Uterus (tissue), 2 donors: ENCODE results near the gene NID2.

ENCODE experiments used
- CTCF ChIP-seq, 4 experiments: fragments of 200-600 bp in 2 of 4; fragments of 450-650 bp in 2 of 4; sonication (generic) in 2 of 4; IDR thresholded peaks; one replicate each; pipeline ENCODE4 v1.5.1; 2016 to 2019; ENCODE audit warnings: antibody characterized with exemption in 4 of 4, mild to moderate bottlenecking in 2 of 4, moderate library complexity in 1 of 4
- POLR2A ChIP-seq, 2 donors: fragments of 450-650 bp; IDR thresholded peaks; one replicate each; pipeline ENCODE4 v1.6.1; 2016; ENCODE audit warnings: antibody characterized with exemption in 2 of 2, mild to moderate bottlenecking in 1 of 2, moderate library complexity in 1 of 2

- TF ChIP-seq CTCF (IDR thresholded peaks at IDR 0.05) = no peak
- TF ChIP-seq POLR2A (IDR thresholded peaks at IDR 0.05) = no peak
Observed at GRCh38 chr14:52008136-52008535, 60.7 kb downstream of the NID2 start.
